ENCODE data around the gene TSTD2. TPM values are rescaled to one million over a fixed set of nuclear protein-coding genes. Genes with fewer than 3 reads are reported as not detected.

The TSTD2 gene
- total RNA-seq, 5 donors from 2014 or later (not counting 1 experiment from before 2014, with no cell fraction given): 15.4 to 24.0 (median 17.9) TPM

DNA sequence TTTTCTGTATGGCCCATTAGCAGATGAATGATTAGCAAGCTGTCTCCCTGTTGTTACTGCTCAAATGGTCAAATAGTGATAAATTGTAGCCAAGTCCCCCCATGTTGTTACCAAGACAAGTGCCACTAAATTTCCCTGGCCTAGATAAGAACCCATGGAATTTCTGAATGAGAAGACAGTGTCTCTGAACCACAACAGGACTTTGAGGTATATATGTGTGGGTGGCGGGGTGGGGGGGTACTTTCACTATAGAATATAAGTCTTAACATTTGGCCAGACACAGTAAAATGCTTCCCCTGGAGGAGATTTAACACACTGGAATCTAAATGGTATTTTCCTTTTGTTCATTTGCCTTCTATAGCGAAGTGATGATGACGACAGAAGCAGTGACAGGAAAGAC, 35.3 kb upstream of the TSTD2 start:
- peaks cover 7 to 96% of the 10 kb centered on the region in 2 donors for H3K36me3 ChIP-seq (ENCODE audit: control insufficient read depth in 2 of 2, extremely low read depth in 1 of 2, insufficient read depth in 1 of 2, low read length in 1 of 2)
- Mint-ChIP-seq H3K9me3 (no peaks in the 10 kb centered on the region), H3K4me1 (peaks cover 10 to 15% (median 12%) of the 10 kb centered on the region in 3 donors), H3K36me3 (peaks cover 66% of the 10 kb centered on the region), H3K27ac (peak overlapping the region in 1 of 2 donors; percentile 3), H3K4me3 (no peak overlapping the region), H3K27me3 (no peaks in the 10 kb centered on the region)
- H3K9me3 ChIP-seq: no peaks in the 10 kb centered on the region
- H3K27me3 ChIP-seq (replicated peaks in 1 of 2; ENCODE audit: control insufficient read depth in 2 of 2, extremely low read depth in 1 of 2, insufficient read depth in 2 of 2, low read length in 1 of 2): no peaks in the 10 kb centered on the region
- no peak for ATAC-seq (replicated peaks in 1 of 4)
- H3K4me3 ChIP-seq (ENCODE audit: control insufficient read depth in 1 of 2, extremely low read depth in 1 of 2, low read length in 1 of 2): no peak overlapping the region
- ChIA-PET POLR2A (no interaction called here), CTCF (no interaction called here)
- no peaks in the 10 kb centered on the region for H3K4me1 ChIP-seq (ENCODE audit: control insufficient read depth in 1 of 2, extremely low read depth in 1 of 2, insufficient read depth in 2 of 2, low read length in 2 of 2)
- WGBS (ENCODE audit: insufficient coverage): no CpG with 5 or more reads among the region's 3 CpGs
- no peak overlapping the region for H3K27ac ChIP-seq (ENCODE audit: low read length)
- DNase-seq: no peak

DNA sequence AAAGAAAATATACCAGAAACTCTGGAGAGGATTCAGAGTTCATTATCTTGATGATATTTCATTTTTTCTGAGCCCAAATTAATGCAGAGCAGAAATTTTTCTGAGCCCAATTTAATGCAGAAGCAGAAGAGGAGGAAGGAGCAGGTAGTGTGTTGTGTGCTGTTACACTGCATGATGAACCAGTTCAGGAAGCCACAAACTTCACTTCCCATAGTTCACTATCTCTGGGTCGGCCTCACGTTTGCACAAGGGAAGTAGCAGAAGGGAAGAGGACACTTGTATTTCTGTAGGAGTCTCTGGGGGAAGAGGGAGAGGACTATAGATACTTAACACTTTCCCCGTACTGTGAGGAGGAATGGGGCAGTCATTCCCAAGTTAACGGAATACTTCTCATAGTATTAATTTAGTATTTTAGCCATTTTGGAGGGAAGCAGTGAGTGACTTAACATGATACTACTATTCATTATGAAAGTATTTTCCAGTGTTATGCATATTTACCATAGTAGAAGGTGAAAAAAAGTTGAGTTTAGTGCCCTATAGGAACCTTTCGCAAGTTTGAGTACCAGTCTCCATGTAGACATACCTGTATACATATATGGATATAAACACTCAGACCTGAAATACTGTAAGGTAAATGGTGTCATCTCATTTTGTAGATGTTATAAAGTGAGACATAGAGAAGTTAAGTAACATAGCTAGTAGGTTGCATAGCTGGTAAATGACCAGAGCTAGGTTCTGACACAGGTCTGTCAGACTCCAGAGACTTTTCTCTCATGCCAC, 33.9 kb upstream of the TSTD2 start:
- ATAC-seq (replicated peaks in 1 of 4): no peak

GRCh38 chr9:97665742-97666141, 32.6 kb upstream of the TSTD2 start:
- no peaks in the 10 kb centered on the region for H3K27me3 ChIP-seq (replicated peaks in 1 of 2; ENCODE audit: control insufficient read depth in 2 of 2, extremely low read depth in 1 of 2, insufficient read depth in 2 of 2, low read length in 1 of 2)
- H3K36me3 ChIP-seq (ENCODE audit: control insufficient read depth in 2 of 2, extremely low read depth in 1 of 2, insufficient read depth in 1 of 2, low read length in 1 of 2): peaks cover 7 to 87% of the 10 kb centered on the region in 2 donors
- CTCF ChIA-PET: no interaction called here
- POLR2A ChIA-PET: no interaction called here
- H3K4me3 Mint-ChIP-seq: no peak overlapping the region
- H3K4me1 Mint-ChIP-seq: peaks cover 11 to 15% (median 12%) of the 10 kb centered on the region in 3 donors
- ATAC-seq (replicated peaks in 1 of 4) (no peak), DNase-seq (no peak)
- WGBS (ENCODE audit: insufficient coverage): no CpG with 5 or more reads among the region's 3 CpGs
- H3K9me3 ChIP-seq: no peaks in the 10 kb centered on the region
- H3K27ac Mint-ChIP-seq: peak overlapping the region; percentile 22 to 55
- H3K9me3 Mint-ChIP-seq: no peaks in the 10 kb centered on the region
- H3K27me3 Mint-ChIP-seq: no peaks in the 10 kb centered on the region
- peaks cover 64% of the 10 kb centered on the region for H3K36me3 Mint-ChIP-seq
- H3K27ac ChIP-seq (ENCODE audit: low read length): no peak overlapping the region
- H3K4me1 ChIP-seq (ENCODE audit: control insufficient read depth in 1 of 2, extremely low read depth in 1 of 2, insufficient read depth in 2 of 2, low read length in 2 of 2): no peaks in the 10 kb centered on the region
- H3K4me3 ChIP-seq (ENCODE audit: control insufficient read depth in 1 of 2, extremely low read depth in 1 of 2, low read length in 1 of 2): no peak overlapping the region

More for the DNA sequence above, 33.9 kb upstream of the TSTD2 start:
- WGBS (ENCODE audit: insufficient coverage): no CpG with 5 or more reads among the region's 5 CpGs
- H3K36me3 ChIP-seq (ENCODE audit: control insufficient read depth in 2 of 2, extremely low read depth in 1 of 2, insufficient read depth in 1 of 2, low read length in 1 of 2): peaks cover 7 to 89% of the 10 kb centered on the region in 2 donors
- no peaks in the 10 kb centered on the region for H3K4me1 ChIP-seq (ENCODE audit: control insufficient read depth in 1 of 2, extremely low read depth in 1 of 2, insufficient read depth in 2 of 2, low read length in 2 of 2)
- Mint-ChIP-seq H3K4me3 (no peak overlapping the region), H3K4me1 (peaks cover 10 to 15% (median 12%) of the 10 kb centered on the region in 3 donors), H3K27me3 (no peaks in the 10 kb centered on the region), H3K9me3 (no peaks in the 10 kb centered on the region), H3K36me3 (peaks cover 71% of the 10 kb centered on the region), H3K27ac (peak overlapping the region; percentile 3 to 22)
- POLR2A ChIA-PET: interaction anchor here in 1 of 2 donors (0.6 kb wide), 1 partner anchor 10 kb away, joined by 3 read pairs; no protein-coding TSS in a partner anchor
- H3K27me3 ChIP-seq (replicated peaks in 1 of 2; ENCODE audit: control insufficient read depth in 2 of 2, extremely low read depth in 1 of 2, insufficient read depth in 2 of 2, low read length in 1 of 2): no peaks in the 10 kb centered on the region
- H3K27ac ChIP-seq (ENCODE audit: low read length): no peak overlapping the region
- no peak for DNase-seq
- H3K9me3 ChIP-seq: no peaks in the 10 kb centered on the region
- CTCF ChIA-PET: no interaction called here
- no peak overlapping the region for H3K4me3 ChIP-seq (ENCODE audit: control insufficient read depth in 1 of 2, extremely low read depth in 1 of 2, low read length in 1 of 2)

- CTCF ChIA-PET: interaction anchor here in 1 of 2 donors (0.7 kb wide), 1 partner anchor 439 kb away, joined by 3 read pairs; no protein-coding TSS in a partner anchor
Observed at GRCh38 chr9:97660847-97661246, 27.7 kb upstream of the TSTD2 start.

DNA sequence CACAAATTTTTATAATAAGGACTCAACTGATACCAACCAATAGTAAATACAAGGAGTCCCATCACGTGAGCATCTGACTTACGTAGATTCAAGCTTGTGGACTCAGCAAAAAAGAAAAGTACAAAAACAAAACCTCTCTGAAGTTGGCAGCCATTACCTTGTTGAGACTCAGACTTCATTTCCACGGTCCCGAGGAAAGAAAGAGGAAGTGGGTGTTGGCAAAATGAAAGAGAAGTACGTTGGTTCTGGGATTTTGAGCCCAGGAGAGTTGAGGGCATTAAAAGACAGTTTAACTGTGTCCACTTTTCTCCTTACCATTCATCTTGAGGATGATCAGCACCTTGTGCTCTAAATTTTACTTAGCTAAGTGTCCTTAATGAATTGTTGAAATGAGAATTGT, 27.2 kb upstream of the TSTD2 start:
- POLR2A ChIA-PET: interaction anchor here in 1 of 2 donors (0.9 to 1.4 kb wide), 2 partner anchors 14 to 16 kb away, joined by 3 to 4 read pairs; no protein-coding TSS in a partner anchor
- WGBS (ENCODE audit: insufficient coverage): 100% methylated on average over 1 of the region's 5 CpGs

More at GRCh38 chr9:97660847-97661246, 27.7 kb upstream of the TSTD2 start:
- H3K9me3 ChIP-seq: no peaks in the 10 kb centered on the region
- no peaks in the 10 kb centered on the region for H3K27me3 Mint-ChIP-seq
- H3K4me1 ChIP-seq (ENCODE audit: control insufficient read depth in 1 of 2, extremely low read depth in 1 of 2, insufficient read depth in 2 of 2, low read length in 2 of 2): no peaks in the 10 kb centered on the region
- H3K4me3 ChIP-seq (ENCODE audit: control insufficient read depth in 1 of 2, extremely low read depth in 1 of 2, low read length in 1 of 2): no peak overlapping the region
- H3K27ac Mint-ChIP-seq: peak overlapping the region in 1 of 2 donors; percentile 72
- DNase-seq (no peak), ATAC-seq (replicated peaks in 1 of 4) (no peak)
- H3K4me3 Mint-ChIP-seq: no peak overlapping the region
- POLR2A ChIA-PET: interaction anchor here in 1 of 2 donors (0.5 to 1.4 kb wide), 3 partner anchors 13 to 20 kb away, joined by 3 to 4 read pairs (median 3); no protein-coding TSS in a partner anchor
- WGBS (ENCODE audit: insufficient coverage): no CpG with 5 or more reads among the region's 2 CpGs
- no peaks in the 10 kb centered on the region for H3K27me3 ChIP-seq (replicated peaks in 1 of 2; ENCODE audit: control insufficient read depth in 2 of 2, extremely low read depth in 1 of 2, insufficient read depth in 2 of 2, low read length in 1 of 2)
- H3K27ac ChIP-seq (ENCODE audit: low read length): no peak overlapping the region
- peaks cover 2 to 13% (median 5%) of the 10 kb centered on the region in 3 donors for H3K4me1 Mint-ChIP-seq
- peaks cover 11 to 87% of the 10 kb centered on the region in 2 donors for H3K36me3 ChIP-seq (ENCODE audit: control insufficient read depth in 2 of 2, extremely low read depth in 1 of 2, insufficient read depth in 1 of 2, low read length in 1 of 2)
- peaks cover 66% of the 10 kb centered on the region for H3K36me3 Mint-ChIP-seq
- H3K9me3 Mint-ChIP-seq: no peaks in the 10 kb centered on the region

DNA sequence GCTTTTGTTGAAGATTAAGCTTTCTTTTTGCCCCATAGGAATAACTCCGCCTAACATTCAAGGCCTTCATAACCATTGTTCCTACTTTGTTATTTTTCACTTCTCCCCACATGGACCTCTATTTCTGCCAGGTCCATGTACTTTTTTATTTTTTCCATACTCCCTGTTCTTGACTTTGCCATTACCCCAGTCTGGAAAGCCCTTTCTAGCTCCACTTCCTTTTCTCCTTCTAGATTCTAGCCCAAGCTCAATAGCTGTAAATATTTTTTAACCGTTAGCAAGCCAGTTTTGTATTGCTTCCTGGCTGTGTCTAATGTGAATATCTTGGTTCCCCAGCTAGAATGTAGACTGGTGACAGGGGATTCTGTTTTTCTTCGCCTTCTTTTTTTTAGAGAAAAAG, 26.6 kb upstream of the TSTD2 start:
- Mint-ChIP-seq H3K27ac (peak overlapping the region; percentile 6 to 18), H3K4me1 (peaks cover 2 to 13% (median 5%) of the 10 kb centered on the region in 3 donors), H3K4me3 (no peak overlapping the region), H3K27me3 (no peaks in the 10 kb centered on the region), H3K9me3 (no peaks in the 10 kb centered on the region), H3K36me3 (peaks cover 73% of the 10 kb centered on the region)
- POLR2A ChIA-PET: no interaction called here
- no peak for DNase-seq
- H3K4me3 ChIP-seq (ENCODE audit: control insufficient read depth in 1 of 2, extremely low read depth in 1 of 2, low read length in 1 of 2): no peak overlapping the region
- ATAC-seq (replicated peaks in 1 of 4): no peak
- peaks cover 7 to 88% of the 10 kb centered on the region in 2 donors for H3K36me3 ChIP-seq (ENCODE audit: control insufficient read depth in 2 of 2, extremely low read depth in 1 of 2, insufficient read depth in 1 of 2, low read length in 1 of 2)
- no peaks in the 10 kb centered on the region for H3K4me1 ChIP-seq (ENCODE audit: control insufficient read depth in 1 of 2, extremely low read depth in 1 of 2, insufficient read depth in 2 of 2, low read length in 2 of 2)
- no peak overlapping the region for H3K27ac ChIP-seq (ENCODE audit: low read length)
- H3K27me3 ChIP-seq (replicated peaks in 1 of 2; ENCODE audit: control insufficient read depth in 2 of 2, extremely low read depth in 1 of 2, insufficient read depth in 2 of 2, low read length in 1 of 2): no peaks in the 10 kb centered on the region
- H3K9me3 ChIP-seq: no peaks in the 10 kb centered on the region
- CTCF ChIA-PET: interaction anchor here in 1 of 2 donors (0.6 kb wide), 1 partner anchor 13 kb away, joined by 4 read pairs; no protein-coding TSS in a partner anchor
- WGBS (ENCODE audit: insufficient coverage): 100% methylated on average over 1 of the region's 3 CpGs

More for the DNA sequence above, 27.2 kb upstream of the TSTD2 start:
- H3K9me3 ChIP-seq: no peaks in the 10 kb centered on the region
- no peak overlapping the region for H3K4me3 ChIP-seq (ENCODE audit: control insufficient read depth in 1 of 2, extremely low read depth in 1 of 2, low read length in 1 of 2)
- ATAC-seq (replicated peaks in 1 of 4) (no peak), DNase-seq (no peak)
- no peaks in the 10 kb centered on the region for H3K27me3 Mint-ChIP-seq
- H3K4me1 ChIP-seq (ENCODE audit: control insufficient read depth in 1 of 2, extremely low read depth in 1 of 2, insufficient read depth in 2 of 2, low read length in 2 of 2): no peaks in the 10 kb centered on the region
- H3K4me1 Mint-ChIP-seq: peaks cover 2 to 13% (median 5%) of the 10 kb centered on the region in 3 donors
- H3K9me3 Mint-ChIP-seq: no peaks in the 10 kb centered on the region
- H3K36me3 ChIP-seq (ENCODE audit: control insufficient read depth in 2 of 2, extremely low read depth in 1 of 2, insufficient read depth in 1 of 2, low read length in 1 of 2): peaks cover 11 to 88% of the 10 kb centered on the region in 2 donors
- peaks cover 69% of the 10 kb centered on the region for H3K36me3 Mint-ChIP-seq
- no peaks in the 10 kb centered on the region for H3K27me3 ChIP-seq (replicated peaks in 1 of 2; ENCODE audit: control insufficient read depth in 2 of 2, extremely low read depth in 1 of 2, insufficient read depth in 2 of 2, low read length in 1 of 2)
- H3K27ac ChIP-seq (ENCODE audit: low read length): no peak overlapping the region
- peak overlapping the region in 1 of 2 donors; percentile 6 for H3K27ac Mint-ChIP-seq
- CTCF ChIA-PET: no interaction called here
- H3K4me3 Mint-ChIP-seq: no peak overlapping the region
